Endothelial cell of umbilical vein (primary cell): ENCODE results near the gene C14orf132. TPM values are rescaled to one million over a fixed set of nuclear protein-coding genes. Genes with fewer than 3 reads are reported as not detected.

ENCODE experiments used
- BruUV-seq: library from RNA; stranded (reverse); fragments of 400-500 nt; replicated peaks from 2 replicates; lab custom pipeline; 2021; lab: Mats Ljungman, UMichigan
- CTCF ChIA-PET: fragments of 300-600, 350-600 bp; sonication (Branson Sonifier 250); formaldehyde crosslinking; loops from one replicate; lab custom pipeline; 2021; ENCODE audit warnings: antibody characterized with exemption, inconsistent platforms; lab: Charles Lee
- POLR2A ChIA-PET: fragments of 300-600, 350-600 bp; sonication (Branson Sonifier 250); formaldehyde crosslinking; loops from one replicate; lab custom pipeline; 2021; ENCODE audit warnings: antibody characterized with exemption, inconsistent platforms; lab: Charles Lee
- DNase-seq: peaks from one replicate; pipeline ENCODE4 v3.0.0-alpha.2; 2011; ENCODE audit warnings: low read depth, low spot score
- FAIRE-seq: peaks from 2 replicates; lab custom pipeline; 2011; peaks lifted over from hg19 to GRCh38; lab: Jason Lieb, UNC
- H2AFZ ChIP-seq: 2 replicates; pipeline ENCODE4 v1.6.0; 2012; ENCODE audit warnings: low read depth, low read length, control low read depth, inconsistent platforms
- H3K27ac ChIP-seq: 2 replicates; pipeline ENCODE4 v1.5.1; 2011; ENCODE audit warnings: low read depth, mild to moderate bottlenecking, control low read depth, low read length, moderate library complexity; ENCODE audit not compliant: insufficient read depth
- H3K27me3 ChIP-seq, 2 experiments: 2 replicates each; pipeline versions ENCODE4 v1.6.0 to v1.6.1; 2011; ENCODE audit warnings: low read length in 2 of 2, mixed read lengths in 1 of 2; ENCODE audit not compliant: control insufficient read depth in 2 of 2, insufficient read depth in 2 of 2
- H3K36me3 ChIP-seq, 2 experiments: 2 replicates in 1 of 2; 3 replicates in 1 of 2; pipeline ENCODE4 v1.5.1; 2011; ENCODE audit warnings: low read length in 2 of 2, mild to moderate bottlenecking in 1 of 2, moderate library complexity in 1 of 2; ENCODE audit not compliant: control insufficient read depth in 2 of 2, insufficient read depth in 2 of 2; ENCODE audit errors: extremely low read depth in 1 of 2
- H3K4me1 ChIP-seq: 3 replicates; pipeline ENCODE4 v1.5.1; 2011; ENCODE audit warnings: mild to moderate bottlenecking, low read length; ENCODE audit not compliant: control insufficient read depth, insufficient read depth; ENCODE audit errors: extremely low read depth
- H3K4me2 ChIP-seq: 2 replicates; pipeline ENCODE4 v1.6.1; 2011; ENCODE audit warnings: low read length, control low read depth, mixed read lengths; ENCODE audit not compliant: insufficient read depth
- H3K4me3 ChIP-seq, 3 experiments: fragments of 200-600 bp in 1 of 3; sonication (generic), shearing (Covaris generic) in 1 of 3; replicated peaks in 1 of 3; 2 replicates each; pipeline ENCODE4 v1.5.1; 2011 to 2016; ENCODE audit warnings: control low read depth in 3 of 3, low read length in 3 of 3, mild to moderate bottlenecking in 2 of 3, inconsistent platforms in 1 of 3, low read depth in 1 of 3, moderate library complexity in 1 of 3; ENCODE audit not compliant: insufficient read depth in 1 of 3
- H3K79me2 ChIP-seq: 2 replicates; pipeline ENCODE4 v1.6.0; 2012; ENCODE audit warnings: low read length, inconsistent platforms; ENCODE audit not compliant: control insufficient read depth, insufficient read depth
- H3K9ac ChIP-seq: replicated peaks from 2 replicates; pipeline ENCODE3; 2011; ENCODE audit warnings: low read length, control low read depth; ENCODE audit not compliant: insufficient read depth; ENCODE audit errors: extremely low read depth
- H3K9me1 ChIP-seq: replicated peaks from 3 replicates; pipeline ENCODE4 v1.6.0; 2011; ENCODE audit warnings: mild to moderate bottlenecking, low read length; ENCODE audit not compliant: control insufficient read depth, insufficient read depth; ENCODE audit errors: extremely low read depth
- H3K9me3 ChIP-seq: replicated peaks from 2 replicates; pipeline ENCODE4 v1.5.1; 2012; ENCODE audit warnings: low read length, inconsistent platforms; ENCODE audit not compliant: control insufficient read depth, insufficient read depth
- H4K20me1 ChIP-seq: replicated peaks from 2 replicates; pipeline ENCODE3; 2011; ENCODE audit warnings: mild to moderate bottlenecking, low read length; ENCODE audit not compliant: control insufficient read depth, insufficient read depth; ENCODE audit errors: extremely low read depth
- EZH2 ChIP-seq: IDR thresholded peaks from 2 replicates; pipeline ENCODE4 v1.6.1; 2012; ENCODE audit warnings: borderline replicate concordance, low read depth, mild to moderate bottlenecking, moderate library complexity, low read length, inconsistent platforms; ENCODE audit not compliant: severe bottlenecking
- FOS ChIP-seq: IDR thresholded peaks from 2 replicates; pipeline ENCODE4 v1.6.1; 2011; ENCODE audit warnings: mild to moderate bottlenecking, low read length, moderate library complexity, borderline replicate concordance; ENCODE audit not compliant: insufficient read depth
- GATA2 ChIP-seq: IDR thresholded peaks from 2 replicates; pipeline ENCODE4 v1.7.0; 2011; ENCODE audit warnings: low read depth, mild to moderate bottlenecking, moderate library complexity, mixed read lengths, low read length; ENCODE audit not compliant: insufficient read length, insufficient read depth
- JUN ChIP-seq: IDR thresholded peaks from 2 replicates; pipeline ENCODE4 v1.6.1; 2011; ENCODE audit warnings: borderline replicate concordance, low read depth; ENCODE audit not compliant: insufficient read length, insufficient read depth
- POLR2A ChIP-seq: IDR thresholded peaks from 2 replicates; pipeline ENCODE4 v1.6.1; 2012; ENCODE audit warnings: low read depth, mild to moderate bottlenecking, control low read depth, low read length
- POLR2AphosphoS5 ChIP-seq: IDR thresholded peaks from 2 replicates; pipeline ENCODE4 v1.6.1; 2012; ENCODE audit warnings: low read depth, mild to moderate bottlenecking, control low read depth, low read length, moderate library complexity; ENCODE audit not compliant: insufficient read depth
- dilution Hi-C: fragments of 300-500 bp; cut with MboI; formaldehyde crosslinking; loops from one replicate; pipeline ENCODE4 v1.15.0; 2019; ENCODE audit warnings: low sequenced_read_pairs; ENCODE audit not compliant: extremely low pct_ligation_motif_present
- intact Hi-C: fragments of 100-400 bp; cut with micrococcal nuclease; formaldehyde crosslinking; loops from one replicate; pipeline ENCODE4 v1.10.0; 2022
- polyA plus RNA-seq, 4 experiments: library from polyadenylated mRNA; depleted of rRNA in 3 of 4; stranded (reverse) in 3 of 4; unstranded in 1 of 4; fragments of >200 nt; gene quantifications; 2 replicates each; pipeline versions ENCODE4 v1.2.1 to v1.2.3, GENCODE V29; 2011 to 2012; ENCODE audit warnings: missing spikeins in 1 of 4
- total RNA-seq: library from RNA; stranded (reverse); gene quantifications from 2 replicates; pipeline ENCODE4 v1.2.3, GENCODE V29; 2021
- TF ChIP-seq, protein P1 (sequence below), 2 donors: IDR thresholded peaks; 1 replicate in 1 of 2; 2 replicates in 1 of 2; pipeline ENCODE4 v1.5.1; 2011; ENCODE audit warnings: low read length in 2 of 2, mild to moderate bottlenecking in 2 of 2, moderate library complexity in 2 of 2, control low read depth in 1 of 2, inconsistent platforms in 1 of 2, low read depth in 1 of 2; ENCODE audit not compliant: insufficient read depth in 1 of 2; ENCODE audit errors: extremely low read depth in 1 of 2

The C14orf132 gene
- total and polyA plus RNA-seq, 2 donors (not counting 3 experiments of a cell fraction or from before 2014, with no cell fraction given) = 3.2 to 7.6 TPM

- CTCF ChIA-PET = no interaction called here
- no peak overlapping the region for H2AFZ ChIP-seq
- H3K27ac ChIP-seq = no peak overlapping the region
- dilution Hi-C loops (no loop called here), intact Hi-C loops (no loop called here)
- FAIRE-seq = no peak
- no peaks in the 10 kb centered on the region for H3K36me3 ChIP-seq
- POLR2A ChIA-PET = no interaction called here
- H3K4me2 ChIP-seq = no peak overlapping the region
- TF ChIP-seq EZH2 (no peak), POLR2A (no peak), GATA2 (no peak), JUN (no peak), POLR2AphosphoS5 (no peak), FOS (no peak)
- TF ChIP-seq, protein P1, sequence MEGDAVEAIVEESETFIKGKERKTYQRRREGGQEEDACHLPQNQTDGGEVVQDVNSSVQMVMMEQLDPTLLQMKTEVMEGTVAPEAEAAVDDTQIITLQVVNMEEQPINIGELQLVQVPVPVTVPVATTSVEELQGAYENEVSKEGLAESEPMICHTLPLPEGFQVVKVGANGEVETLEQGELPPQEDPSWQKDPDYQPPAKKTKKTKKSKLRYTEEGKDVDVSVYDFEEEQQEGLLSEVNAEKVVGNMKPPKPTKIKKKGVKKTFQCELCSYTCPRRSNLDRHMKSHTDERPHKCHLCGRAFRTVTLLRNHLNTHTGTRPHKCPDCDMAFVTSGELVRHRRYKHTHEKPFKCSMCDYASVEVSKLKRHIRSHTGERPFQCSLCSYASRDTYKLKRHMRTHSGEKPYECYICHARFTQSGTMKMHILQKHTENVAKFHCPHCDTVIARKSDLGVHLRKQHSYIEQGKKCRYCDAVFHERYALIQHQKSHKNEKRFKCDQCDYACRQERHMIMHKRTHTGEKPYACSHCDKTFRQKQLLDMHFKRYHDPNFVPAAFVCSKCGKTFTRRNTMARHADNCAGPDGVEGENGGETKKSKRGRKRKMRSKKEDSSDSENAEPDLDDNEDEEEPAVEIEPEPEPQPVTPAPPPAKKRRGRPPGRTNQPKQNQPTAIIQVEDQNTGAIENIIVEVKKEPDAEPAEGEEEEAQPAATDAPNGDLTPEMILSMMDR (IDR thresholded peaks at IDR 0.05; ENCODE audit: extremely low read depth in 1 of 2, insufficient read depth in 1 of 2, low read depth in 1 of 2, low read length in 2 of 2) = no peak
- H3K9me1 ChIP-seq = no peaks in the 10 kb centered on the region
- no peak overlapping the region for H3K4me3 ChIP-seq
- no TSS peak for BruUV-seq
- no peaks in the 10 kb centered on the region for H3K4me1 ChIP-seq
- H4K20me1 ChIP-seq = no peaks in the 10 kb centered on the region
- H3K9me3 ChIP-seq = no peaks in the 10 kb centered on the region
- no peak for DNase-seq
- no peak overlapping the region for H3K9ac ChIP-seq
- no peaks in the 10 kb centered on the region for H3K79me2 ChIP-seq
- H3K27me3 ChIP-seq = no peaks in the 10 kb centered on the region
Measured at GRCh38 chr14:96066976-96067375, 27.8 kb downstream of the C14orf132 start.
